ENCODE measurements around the gene INPP5D. TPM values are rescaled to one million over a fixed set of nuclear protein-coding genes. Genes with fewer than 3 reads are reported as not detected.

Gene INPP5D
- total and polyA plus RNA-seq, 2 of the 13 experiments (the other 11 are each of a cell fraction or from before 2014, with no cell fraction given): 16.7 to 18.0 TPM

GRCh38 chr2:233063976-233064411 lies 3.9 kb downstream of the INPP5D start (continued):
- TF ChIP-seq REST (IDR thresholded peaks at IDR 0.05; ENCODE audit: borderline replicate concordance in 1 of 2, low read depth in 1 of 2, low read length in 2 of 2): no peak
- peak; percentile 66; the same call in 1 of the 2 replicates for TF ChIP-seq THAP7 (CRISPR knock-in tag; IDR thresholded peaks at IDR 0.05)
- no peak for TF ChIP-seq HOMEZ (CRISPR knock-in tag; IDR thresholded peaks at IDR 0.05; ENCODE audit: low read depth)
- TF ChIP-seq ZC3H13 (CRISPR knock-in tag; IDR thresholded peaks at IDR 0.05): peak; percentile 12; the same call in 1 of the 2 replicates
- no peak for TF ChIP-seq ZNF3 (CRISPR knock-in tag; IDR thresholded peaks at IDR 0.05)
- no peak for TF ChIP-seq TRAFD1 (CRISPR knock-in tag; IDR thresholded peaks at IDR 0.05; ENCODE audit: borderline replicate concordance)
- TF ChIP-seq ZBTB8A (CRISPR knock-in tag; IDR thresholded peaks at IDR 0.05; ENCODE audit: borderline replicate concordance, low read depth): no peak
- no peak for TF ChIP-seq SP5 (CRISPR knock-in tag; IDR thresholded peaks at IDR 0.05; ENCODE audit: borderline replicate concordance, low read depth)
- no peak for TF ChIP-seq RAD51 (IDR thresholded peaks at IDR 0.05; ENCODE audit: borderline replicate concordance)
- TF ChIP-seq ZNF740 (CRISPR knock-in tag; IDR thresholded peaks at IDR 0.05): no peak
- no peak for TF ChIP-seq HMGXB3 (CRISPR knock-in tag; IDR thresholded peaks at IDR 0.05; ENCODE audit: borderline replicate concordance)
- TF ChIP-seq ETS1 (CRISPR knock-in tag; IDR thresholded peaks at IDR 0.05): no peak
- no peak for TF ChIP-seq ZKSCAN8 (CRISPR knock-in tag; IDR thresholded peaks at IDR 0.05; ENCODE audit: borderline replicate concordance)
- TF ChIP-seq KLF6 (CRISPR knock-in tag; IDR thresholded peaks at IDR 0.05): no peak
- no peak for TF ChIP-seq ZNF775 (CRISPR knock-in tag; IDR thresholded peaks at IDR 0.05; ENCODE audit: borderline replicate concordance)
- no peak for TF ChIP-seq ZKSCAN1 (IDR thresholded peaks at IDR 0.05; ENCODE audit: low read length)
